Stimulated activated CD4-positive, alpha-beta T cell treated with anti-CD3 and anti-CD28 coated beads, Interleukin-4, amount 100 ng/mL, for 4 hours (primary cell): ENCODE results near the gene SNRPA1.

Source experiments
- DNase-seq, 2 experiments: peaks; one replicate each; pipeline ENCODE4 v3.0.0-alpha.2; 2020

Gene SNRPA1

DNA sequence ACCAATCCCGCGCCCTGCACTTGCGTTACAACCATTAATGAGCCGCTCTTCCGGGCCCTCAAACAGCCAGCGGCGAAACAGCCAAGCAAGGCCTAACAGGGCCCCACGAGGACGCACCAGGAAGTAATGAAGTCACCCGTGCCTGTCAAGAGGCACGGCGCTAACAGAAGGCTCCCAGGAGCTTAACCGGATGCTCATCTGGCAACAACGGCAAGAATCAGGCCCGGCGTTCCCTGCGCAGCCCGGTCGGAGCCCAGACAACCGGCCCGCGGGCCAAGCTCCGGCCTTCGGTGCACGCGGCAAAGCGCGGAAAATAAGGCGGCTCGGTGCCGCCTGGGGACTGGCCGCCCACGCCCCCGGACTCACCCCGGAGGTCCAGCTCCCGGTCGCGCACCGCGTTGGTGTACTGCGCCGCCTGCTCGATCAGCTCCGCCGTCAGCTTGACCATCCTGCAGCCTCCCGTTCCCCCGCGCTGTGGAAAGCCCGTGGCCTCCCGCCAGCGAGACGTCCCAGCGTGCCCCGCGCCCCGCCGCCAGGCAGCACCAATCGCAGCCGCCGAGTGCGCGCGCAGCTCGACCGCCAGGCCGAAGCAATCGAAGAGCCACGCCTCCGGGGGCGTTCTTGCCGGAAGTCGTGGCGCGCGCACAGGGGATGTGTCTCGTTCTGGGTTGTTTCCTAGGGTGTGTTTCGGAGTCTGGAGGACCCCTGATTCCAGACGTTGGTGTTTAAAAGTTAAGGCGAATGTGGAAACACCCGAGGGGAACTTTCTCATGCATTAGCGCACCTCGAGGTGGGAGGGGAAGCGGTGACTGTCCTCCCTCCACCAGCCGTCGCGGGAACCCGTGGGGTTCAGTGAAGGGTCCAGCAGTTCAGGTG, at the start of gene SNRPA1:
TSS of gene SNRPA1 (minus strand) at position 518 of the 876 bp plus-strand sequence. CDS start at position 448, 70 bp downstream.
- peak; percentile 96 to 99 for DNase-seq

DNA sequence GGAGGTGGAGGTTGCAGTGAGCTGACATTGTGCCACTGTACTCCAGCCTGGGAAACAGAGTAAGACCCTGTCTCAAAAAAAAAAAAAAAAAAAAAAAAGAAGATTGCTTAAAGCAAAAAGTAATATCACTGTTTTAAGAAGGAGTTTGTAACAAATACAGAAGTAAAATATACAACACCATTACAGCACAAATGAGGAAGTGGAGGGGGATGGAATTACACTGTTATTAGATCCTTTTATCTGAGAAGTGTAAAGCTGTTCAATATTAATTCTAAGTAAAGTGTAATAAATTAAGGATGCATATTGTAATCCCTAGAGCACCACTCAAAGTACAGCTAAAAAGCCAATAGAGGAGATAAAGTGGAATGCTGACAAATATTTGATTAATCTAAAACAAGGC, 47.0 kb upstream of the SNRPA1 start:
- DNase-seq, result no peak

DNA sequence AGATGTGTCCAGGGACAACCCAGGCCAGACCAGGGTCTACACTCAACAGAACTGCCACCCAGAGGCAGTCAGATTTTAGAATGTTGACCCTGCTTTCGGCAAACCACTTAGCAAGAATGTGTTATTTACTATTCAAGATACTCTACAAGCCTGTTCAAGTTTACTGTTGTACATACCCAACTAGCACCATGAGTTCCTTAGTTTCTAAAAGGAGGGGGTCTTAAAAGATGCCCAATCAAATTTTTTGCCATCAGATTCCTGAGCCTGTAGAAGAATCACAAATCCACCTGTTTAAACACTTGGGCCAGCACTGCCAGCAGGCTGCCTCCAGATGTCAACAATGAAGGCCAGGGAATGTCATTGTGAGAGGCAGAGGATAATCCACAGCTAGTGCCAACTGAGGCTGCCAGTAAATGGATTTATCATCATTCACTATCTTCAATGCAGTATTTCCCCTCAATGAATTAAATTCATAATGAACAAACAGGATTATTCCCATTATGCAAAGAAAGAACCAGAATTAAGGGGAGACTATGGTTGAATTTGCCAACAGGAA, 43.5 kb upstream of the SNRPA1 start:
- DNase-seq, result no peak

DNA sequence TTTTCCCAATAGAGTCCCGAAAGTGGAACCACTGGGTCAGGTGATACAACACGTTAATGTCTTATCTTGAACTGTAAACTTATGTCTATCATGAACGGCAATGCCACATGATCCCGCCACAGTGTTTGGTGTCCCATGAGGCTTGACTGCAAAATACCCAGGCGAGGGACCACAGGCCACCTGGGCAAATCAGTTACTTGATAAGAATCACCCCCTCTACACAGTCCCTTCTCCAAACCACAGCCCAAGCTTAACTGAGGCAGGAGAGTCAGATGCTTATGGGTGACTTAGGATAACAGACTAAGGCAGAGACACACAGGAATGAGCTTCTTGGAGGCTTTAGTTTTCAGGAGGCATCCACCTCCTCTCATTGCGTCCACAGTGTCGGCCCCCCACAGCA, 42.9 kb upstream of the SNRPA1 start:
- no peak for DNase-seq

DNA sequence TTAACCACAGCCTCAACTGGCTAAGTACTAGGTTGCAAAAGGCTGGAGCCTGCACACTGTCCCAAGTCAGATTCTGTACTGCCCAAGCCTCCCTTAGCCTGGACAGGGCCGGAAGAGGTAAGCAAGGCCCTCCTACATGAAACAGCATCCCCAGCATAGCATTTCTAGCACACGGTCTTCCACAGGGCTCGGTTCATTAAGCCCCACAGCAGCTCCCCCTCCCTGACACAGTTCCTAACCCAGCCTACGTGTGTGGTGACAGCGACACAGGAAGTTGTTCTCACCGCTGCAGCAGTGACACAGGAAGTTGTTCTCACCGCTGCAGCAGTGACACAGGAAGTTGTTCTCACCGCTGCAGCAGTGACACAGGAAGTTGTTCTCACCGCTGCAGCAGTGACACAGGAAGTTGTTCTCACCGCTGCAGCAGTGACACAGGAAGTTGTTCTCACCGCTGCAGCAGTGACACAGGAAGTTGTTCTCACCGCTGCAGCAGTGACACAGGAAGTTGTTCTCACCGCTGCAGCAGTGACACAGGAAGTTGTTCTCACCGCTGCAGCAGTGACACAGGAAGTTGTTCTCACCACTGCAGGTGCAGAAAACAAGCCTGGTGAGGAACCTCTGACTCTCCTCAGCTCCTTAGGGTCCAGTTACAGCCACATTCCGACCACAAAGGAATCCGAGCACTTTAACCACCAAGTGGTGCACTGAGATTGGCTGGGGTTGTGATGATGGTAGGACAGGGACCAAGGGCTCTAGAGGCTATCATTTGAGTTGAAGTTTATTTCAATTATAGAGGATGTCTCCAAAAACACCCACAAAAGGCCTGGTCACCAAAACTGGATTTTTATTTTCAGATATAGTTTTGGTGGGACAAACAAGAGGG, 39.1 kb upstream of the SNRPA1 start:
- DNase-seq, result peak; percentile 29 to 60

DNA sequence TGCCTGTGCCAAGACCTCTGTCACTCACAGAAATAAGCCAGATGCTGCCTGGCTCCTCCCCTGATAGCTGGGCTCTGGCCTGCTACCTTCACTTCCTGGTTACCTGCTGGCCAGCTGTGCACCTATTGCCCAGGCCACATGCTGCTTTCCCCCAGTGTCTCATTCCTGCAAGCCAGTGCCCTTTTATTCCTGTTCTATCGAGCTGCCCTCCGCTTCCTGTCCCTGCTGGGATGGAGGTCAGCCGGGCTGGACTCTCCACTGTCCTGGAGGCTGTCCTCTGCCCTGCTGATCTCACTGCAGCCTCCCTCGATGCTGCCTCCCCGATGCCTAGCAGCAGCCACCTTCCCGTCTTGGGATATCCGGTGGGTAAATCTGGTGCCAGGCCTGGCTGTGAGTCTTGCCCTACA, 37.0 kb upstream of the SNRPA1 start:
- DNase-seq, result no peak

DNA sequence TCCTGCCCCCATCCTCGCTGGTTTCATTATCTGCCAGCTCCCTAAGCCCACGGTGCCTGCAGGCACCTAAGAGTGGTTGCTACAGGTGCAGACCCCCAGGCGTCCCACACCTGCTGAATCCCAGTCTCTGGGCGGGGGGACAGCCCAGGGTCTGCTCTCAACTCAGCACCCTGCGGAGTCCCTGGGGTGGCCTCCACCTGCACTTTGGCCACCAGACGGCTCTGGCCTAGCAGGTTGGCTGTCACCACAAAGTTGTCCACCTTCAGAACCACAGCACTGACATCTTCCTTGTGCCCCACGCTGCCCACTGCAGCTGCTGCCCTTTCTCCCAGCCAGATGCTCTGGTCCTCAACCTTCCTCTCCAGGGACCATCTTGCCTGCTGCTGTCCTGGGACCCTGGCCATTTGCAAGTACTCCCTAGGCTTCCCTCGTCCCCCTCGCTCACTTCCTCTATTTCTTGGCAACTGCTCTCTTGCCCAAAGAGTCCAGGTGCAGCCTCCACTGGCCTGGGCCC, 34.9 kb upstream of the SNRPA1 start:
- no peak for DNase-seq

DNA sequence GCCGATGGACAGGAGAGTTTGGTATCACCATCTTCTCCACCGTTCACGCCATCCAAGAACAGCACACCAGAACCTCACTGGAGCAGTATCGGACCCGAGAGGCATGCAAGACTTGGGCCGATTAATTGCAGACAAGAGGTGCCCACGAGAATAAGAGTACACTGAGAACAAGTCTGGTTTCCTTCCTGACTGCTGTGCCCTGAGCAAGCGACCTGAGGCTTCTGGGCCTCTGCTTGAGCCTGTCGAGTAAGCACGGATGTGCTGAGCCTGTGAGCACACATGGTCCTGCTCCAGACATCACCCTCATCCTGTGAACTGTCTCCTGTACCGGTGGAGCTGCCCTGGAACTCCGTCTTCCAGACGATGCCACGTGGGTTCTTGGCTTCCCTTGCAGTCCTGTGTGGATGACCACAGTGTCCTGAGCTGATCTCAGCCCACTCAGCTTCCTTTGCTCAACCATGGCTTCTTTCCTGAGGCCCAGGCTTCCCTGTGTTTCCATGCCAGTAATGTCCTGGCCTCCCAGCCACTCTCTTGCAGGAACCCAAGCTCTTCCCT, 34.3 kb upstream of the SNRPA1 start:
- DNase-seq, result no peak

DNA sequence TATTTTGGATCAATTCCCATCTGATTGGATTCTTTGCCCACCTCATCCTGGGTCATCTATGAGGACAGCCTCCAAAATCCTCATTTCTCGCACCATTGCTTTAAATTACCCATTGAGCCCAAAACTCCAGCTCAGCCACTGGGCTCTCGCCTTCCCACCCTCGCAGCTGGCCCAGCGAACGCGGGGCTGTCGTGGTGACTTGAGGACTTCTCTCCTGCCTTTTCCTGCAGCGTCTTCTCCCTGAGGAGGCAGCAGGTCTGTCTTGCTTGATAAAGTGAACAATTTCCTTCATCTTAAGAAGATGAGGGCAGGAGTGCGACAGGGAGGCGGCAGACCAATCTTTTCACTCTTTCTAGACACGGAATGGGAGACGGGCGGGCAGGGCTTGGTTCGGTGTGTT, 33.0 kb upstream of the SNRPA1 start:
- DNase-seq, result no peak

DNA sequence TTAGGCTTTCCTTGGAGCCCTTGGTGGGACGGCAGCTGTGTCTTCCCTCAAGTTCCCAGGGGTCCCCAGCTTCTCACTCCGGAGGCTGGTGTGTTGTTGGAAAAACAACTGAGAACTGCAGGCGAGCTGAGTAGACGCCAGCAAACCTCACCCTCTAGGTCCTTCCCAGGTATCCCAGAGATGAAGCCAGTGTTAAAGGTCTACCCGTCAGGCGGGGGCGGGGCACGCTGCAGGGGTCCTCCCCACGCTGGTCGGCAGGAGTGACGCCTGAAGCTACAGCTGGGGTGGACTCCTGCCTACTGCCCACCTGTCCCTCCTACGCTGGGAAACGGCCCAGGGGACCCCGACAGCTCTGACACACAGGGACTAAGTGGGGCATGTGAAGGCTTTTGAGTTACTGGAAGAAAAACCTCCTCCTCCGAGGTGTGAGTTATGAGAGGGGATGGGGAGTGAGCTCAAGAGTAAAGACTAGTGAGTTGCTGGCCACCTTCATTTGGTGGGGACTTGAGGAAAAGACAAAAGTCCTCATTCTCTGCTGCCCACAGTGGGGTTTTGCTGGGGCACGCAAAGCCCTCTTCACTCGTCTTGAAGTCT, 32.2 kb upstream of the SNRPA1 start:
- no peak for DNase-seq

DNA sequence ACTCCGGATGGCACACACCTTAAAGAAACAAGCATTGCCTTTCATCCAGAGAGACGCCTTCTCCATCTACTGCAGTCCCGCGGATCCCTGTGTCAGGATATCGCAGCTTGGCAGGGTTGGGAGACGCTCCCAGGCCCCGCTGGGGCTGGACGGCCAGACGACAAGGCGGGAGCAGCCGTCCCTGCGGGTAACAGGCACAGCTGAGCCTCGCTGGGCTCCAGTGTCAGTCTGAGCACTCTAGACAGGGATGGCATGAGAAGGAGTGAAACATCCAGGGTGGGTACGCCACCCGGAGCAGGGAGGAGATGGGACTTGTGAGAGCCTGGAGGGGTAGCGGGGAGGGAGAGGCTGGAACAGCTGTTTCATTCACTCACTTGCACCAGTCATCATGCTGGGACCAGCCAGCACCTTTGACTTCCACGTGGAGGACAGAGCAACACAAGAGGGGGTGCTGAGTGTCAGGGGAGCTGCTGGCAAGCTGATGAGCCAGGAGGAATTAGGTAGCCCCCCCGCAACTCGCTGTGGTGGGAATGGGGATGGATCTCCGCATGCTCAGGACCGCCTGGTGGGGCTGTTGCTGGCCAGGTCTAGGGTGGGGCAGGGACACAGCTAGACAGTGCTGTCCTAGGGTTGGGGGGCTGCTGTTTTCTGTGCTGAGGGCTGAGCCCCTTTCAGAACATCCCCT, 31.6 kb upstream of the SNRPA1 start:
- DNase-seq, result no peak

DNA sequence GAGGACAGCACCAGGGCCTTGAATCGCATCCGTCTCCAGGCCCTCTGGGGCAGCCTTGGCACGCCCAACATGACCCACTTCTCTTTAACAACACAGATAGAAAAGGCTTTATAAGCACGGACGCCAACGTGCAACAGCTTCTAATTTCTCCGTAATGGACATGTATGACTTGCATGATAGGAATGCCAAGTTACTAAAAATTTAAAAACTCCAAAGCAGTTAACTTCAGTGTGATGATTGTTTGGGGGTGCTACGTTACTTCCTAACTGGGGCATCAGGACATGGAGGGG, 30.9 kb upstream of the SNRPA1 start:
- no peak for DNase-seq

DNA sequence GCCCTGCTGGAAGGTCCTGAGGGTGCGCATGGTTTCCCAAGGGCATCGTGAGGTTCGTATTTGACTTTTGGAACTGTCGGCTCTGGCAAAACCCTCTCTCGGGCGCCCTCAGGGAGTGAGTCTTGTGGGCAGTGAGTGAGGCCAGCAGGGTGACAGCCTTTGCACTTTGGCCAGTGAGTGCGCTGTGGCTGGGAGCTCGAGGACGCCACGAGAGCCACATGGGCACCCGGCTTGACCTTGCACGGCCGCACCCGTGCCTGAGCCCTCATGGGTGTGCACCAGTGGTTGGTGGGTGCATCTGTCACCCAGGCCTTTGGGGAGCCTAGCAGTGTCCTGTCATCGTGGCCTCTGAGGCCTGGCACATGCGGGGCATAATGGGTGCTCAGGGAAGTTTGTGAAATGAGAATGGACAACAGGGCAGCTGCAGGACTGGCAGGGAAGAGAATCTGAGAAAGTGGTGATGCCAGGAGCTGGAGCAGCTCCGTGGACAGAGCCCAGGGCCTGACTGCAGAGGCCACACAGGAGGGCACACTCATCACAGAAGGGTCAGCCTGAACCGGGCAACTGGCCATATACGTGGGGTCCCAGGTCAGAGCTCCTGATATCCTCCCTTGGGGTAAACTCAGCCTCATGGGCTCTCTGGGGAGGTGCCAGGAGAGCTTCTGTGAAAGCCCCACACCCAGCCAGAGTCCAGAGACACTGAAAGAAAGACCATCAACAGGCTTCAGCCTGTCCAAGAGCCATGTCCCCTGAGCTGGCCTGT, 30.4 kb upstream of the SNRPA1 start:
- no peak for DNase-seq

DNA sequence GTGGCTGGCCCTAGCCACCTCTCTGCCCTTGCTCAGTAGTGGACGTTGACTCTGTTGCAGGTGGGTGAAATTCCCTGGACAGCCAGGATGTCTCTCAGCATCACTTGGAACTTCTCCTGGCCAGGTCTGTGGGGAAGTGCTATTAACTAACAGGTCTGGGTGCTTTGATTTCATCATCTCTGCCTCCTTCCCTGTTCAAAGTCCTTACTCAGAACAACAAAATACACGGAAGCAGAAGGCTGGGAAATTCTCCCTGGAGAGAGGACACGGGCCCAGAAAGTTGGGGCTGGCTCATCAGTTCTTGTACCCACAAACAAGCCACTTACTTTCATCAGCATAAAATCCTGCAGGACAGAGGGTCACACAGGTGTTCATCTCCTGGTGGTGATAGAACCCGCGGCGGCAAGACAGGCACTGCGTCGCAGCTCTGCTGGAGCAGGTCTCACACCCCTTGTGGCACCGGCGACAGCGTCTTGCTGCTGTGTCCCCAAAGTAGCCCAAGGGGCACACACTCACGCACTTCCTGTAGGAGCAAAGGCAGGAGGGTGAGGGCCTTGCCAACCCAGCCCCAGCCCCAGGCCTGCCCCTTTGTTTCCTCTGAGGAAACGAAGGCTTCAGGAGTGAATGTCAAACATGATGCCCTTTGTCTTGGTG, 29.6 kb upstream of the SNRPA1 start:
- no peak for DNase-seq

DNA sequence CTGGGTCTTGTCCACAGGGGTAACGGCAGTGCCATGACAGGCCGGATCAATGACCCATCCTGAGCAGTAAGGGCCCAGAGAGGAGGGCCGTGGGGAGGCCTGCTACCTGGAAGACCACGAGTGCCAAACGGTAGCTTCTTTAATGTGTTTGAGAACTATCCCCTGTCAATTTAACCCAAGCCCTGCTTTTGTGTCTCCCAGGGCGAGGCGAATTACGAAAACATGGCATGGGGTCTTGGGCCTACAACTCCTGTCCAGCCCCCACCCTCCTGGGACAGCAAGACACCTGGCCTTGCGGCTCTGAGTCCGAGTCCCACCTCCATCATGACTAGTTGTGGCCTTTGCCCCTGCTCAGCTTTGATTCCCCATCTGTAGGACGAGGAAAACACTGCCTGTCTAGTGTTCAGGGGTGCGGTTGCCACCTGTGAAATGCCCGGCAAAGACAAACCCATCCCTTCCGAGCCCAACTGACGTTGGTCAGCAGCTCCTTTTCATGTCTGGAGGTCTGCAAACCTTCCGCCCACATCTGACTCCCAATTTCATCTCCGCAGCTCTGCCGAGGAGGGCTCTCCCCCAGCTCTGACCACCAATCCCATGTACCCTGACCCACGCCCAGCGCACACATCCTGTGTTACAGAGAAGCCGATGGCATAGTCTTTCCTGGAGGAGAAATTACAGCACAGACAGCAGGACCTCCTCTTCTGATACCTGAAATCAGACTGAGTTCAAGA, 28.9 kb upstream of the SNRPA1 start:
- DNase-seq, result no peak

DNA sequence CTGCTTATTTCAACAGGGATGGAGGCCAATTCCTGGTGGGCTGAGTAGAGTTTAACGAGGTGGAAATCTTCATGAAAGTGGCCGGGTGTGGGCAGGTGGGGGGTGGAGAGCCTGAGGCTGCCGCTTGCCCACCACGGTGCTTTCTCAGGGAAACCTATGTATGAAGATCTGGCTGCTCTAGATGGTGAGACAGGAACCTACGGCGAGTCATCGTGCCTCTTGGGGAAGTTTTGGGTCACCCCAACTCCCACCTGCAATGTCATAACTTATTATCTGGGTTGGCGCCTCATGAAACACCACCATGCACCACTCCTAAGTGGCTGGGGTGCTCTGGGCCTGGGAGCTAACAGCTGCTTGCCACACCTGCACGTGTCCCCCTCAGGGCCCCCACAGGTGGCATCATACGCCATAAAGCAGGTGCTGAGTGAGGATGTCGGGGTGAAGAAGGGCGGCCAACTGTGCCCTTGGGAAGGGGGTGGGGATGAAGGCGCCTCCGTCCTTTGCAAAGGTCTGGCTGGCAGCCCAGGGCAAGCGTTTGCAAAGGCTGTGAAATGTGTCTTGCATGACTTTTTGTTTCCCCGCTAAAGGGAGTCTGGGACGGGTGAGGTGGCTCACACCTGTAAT, 27.9 kb upstream of the SNRPA1 start:
- DNase-seq, result no peak

DNA sequence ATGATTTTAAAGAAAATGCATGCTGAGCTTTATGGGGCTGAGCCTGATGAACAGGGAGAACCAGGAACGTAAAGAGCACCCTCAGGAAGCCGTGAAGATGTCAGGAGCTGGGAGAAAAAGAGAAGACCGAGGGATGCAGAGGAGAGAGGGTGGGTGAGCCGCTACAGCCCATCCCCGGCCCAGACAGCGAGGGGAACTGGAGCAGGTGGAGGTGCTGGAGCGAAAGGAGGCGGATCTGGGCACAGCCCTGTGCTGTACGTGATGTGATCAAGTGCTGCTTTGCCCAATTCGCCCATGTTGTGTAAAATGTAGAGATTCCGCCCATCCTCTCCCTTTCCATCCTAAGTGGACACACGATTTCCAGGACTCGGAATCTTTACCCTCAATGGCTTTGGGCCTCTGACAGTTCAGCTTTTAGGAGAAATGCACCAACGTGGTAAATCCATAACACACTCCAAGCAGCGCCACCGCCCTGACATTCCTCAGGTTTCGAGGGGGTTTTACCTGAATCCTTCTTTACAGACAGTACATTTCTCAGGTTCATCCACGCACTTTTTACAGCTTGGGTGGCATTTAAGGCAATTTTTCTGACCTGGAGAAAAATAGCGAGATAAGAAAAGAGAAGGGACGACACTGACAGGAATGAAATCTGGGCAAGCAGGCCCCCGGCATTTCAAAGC, 27.1 kb upstream of the SNRPA1 start:
- no peak for DNase-seq

DNA sequence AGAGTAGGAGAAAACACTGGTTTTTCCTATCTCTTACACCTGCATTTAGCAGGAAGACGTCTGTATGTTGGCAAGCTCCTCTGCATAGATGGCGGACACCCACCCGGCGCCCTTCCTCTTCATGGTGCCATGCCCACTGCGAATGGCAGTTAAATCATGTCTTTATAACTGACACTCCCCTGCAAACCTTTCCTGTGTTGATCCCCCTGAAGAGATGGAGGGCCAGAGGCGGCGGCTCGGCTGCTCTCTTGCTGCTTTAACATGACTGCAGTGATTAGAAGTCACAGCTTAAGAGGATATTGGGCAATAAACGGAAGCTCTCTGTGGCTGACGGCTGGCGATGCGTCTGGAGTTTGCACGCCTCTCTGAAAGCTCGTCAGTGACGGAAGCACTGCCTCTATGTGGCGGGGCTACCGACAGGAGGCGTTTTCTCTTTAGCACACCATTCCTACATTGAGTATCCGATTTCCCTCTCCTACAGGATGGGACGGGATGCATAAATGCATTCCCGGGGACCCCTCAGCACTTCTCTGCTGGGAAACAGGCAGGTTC, 25.5 kb upstream of the SNRPA1 start:
- DNase-seq, result peak; percentile 29 to 39

DNA sequence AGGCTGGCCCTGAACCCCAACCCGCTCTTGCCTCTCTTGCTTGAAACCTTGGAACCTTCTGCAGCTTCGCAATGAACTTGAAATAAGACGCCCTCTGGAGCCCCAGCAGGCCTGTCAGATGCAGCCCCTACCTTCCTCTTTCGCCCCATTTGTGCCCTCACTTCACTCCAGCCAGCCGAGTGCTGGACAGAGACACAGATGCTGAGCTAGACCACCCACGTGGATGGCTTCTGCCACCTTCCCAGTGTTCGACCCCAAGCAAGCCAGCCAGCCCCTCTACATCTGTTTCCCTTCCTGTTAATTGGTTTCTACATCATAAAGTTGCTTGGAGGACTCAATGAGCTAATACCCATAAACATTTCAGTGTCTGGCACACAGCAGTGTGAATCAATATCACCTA, 23.8 kb upstream of the SNRPA1 start:
- no peak for DNase-seq
